HG02973 (cell line): ENCODE data around the gene CLEC4C.

Experiments
- ATAC-seq: cut with Tn5 transposase; IDR thresholded peaks from one replicate; pipeline ENCODE4 v1.9.1; 2021; ENCODE audit warnings: moderate library complexity; ENCODE audit not compliant: unreplicated experiment

Gene CLEC4C

GRCh38 chr12:7729746-7730145 lies 17.4 kb downstream of the CLEC4C start:
- ATAC-seq, result no peak

- ATAC-seq, result no peak
Observed at GRCh38 chr12:7723926-7724325, 23.2 kb downstream of the CLEC4C start.

GRCh38 chr12:7719946-7720730 lies 27.0 kb downstream of the CLEC4C start:
- ATAC-seq, result no peak

- no peak for ATAC-seq
Observed at GRCh38 chr12:7716381-7716780, 30.8 kb downstream of the CLEC4C start.

- ATAC-seq, result no peak
Observed at GRCh38 chr12:7712841-7713442, 34.2 kb downstream of the CLEC4C start.

- no peak for ATAC-seq
Observed at GRCh38 chr12:7711133-7711532, 36.0 kb downstream of the CLEC4C start, which contains the start of gene DPPA3. TSS of gene DPPA3 (plus strand) at chr12:7711433. CDS start at chr12:7711571, 138 bp downstream.

- no peak for ATAC-seq
Observed at GRCh38 chr12:7709969-7710675, 37.1 kb downstream of the CLEC4C start.

- ATAC-seq, result no peak
Observed at GRCh38 chr12:7705846-7706245, 41.3 kb downstream of the CLEC4C start.

GRCh38 chr12:7695566-7696197 lies 51.5 kb downstream of the CLEC4C start, which contains the start of gene GDF3:
TSS of gene GDF3 (minus strand) at chr12:7695775. CDS start at chr12:7695728, 47 bp downstream.
- no peak for ATAC-seq

- ATAC-seq, result no peak
Observed at GRCh38 chr12:7695237-7695560, 52.0 kb downstream of the CLEC4C start.

GRCh38 chr12:7694556-7695236 lies 52.5 kb downstream of the CLEC4C start:
- ATAC-seq, result no peak

- no peak for ATAC-seq
Observed at GRCh38 chr12:7693793-7694192, 53.4 kb downstream of the CLEC4C start.

- ATAC-seq, result no peak
Observed at GRCh38 chr12:7681535-7681934, 65.6 kb downstream of the CLEC4C start.
